HL-60 (cell line): ENCODE data around the gene DMRTC2.

Source experiments
- POLR2AphosphoS5 ChIP-seq: IDR thresholded peaks from 2 replicates; pipeline ENCODE4 v1.6.1; 2012; ENCODE audit warnings: low read depth
- REST ChIP-seq: IDR thresholded peaks from 2 replicates; pipeline ENCODE4 v1.6.1; 2012; ENCODE audit warnings: low read depth; ENCODE audit not compliant: insufficient replicate concordance
- SPI1 ChIP-seq: IDR thresholded peaks from 2 replicates; pipeline ENCODE4 v1.6.1; 2012; ENCODE audit warnings: low read depth, mild to moderate bottlenecking, borderline replicate concordance
- TF ChIP-seq, protein P1 (sequence below): IDR thresholded peaks from one replicate; pipeline ENCODE4 v1.5.1; 2011; ENCODE audit warnings: low read length, control low read depth, inconsistent platforms; ENCODE audit not compliant: insufficient read depth

DNA sequence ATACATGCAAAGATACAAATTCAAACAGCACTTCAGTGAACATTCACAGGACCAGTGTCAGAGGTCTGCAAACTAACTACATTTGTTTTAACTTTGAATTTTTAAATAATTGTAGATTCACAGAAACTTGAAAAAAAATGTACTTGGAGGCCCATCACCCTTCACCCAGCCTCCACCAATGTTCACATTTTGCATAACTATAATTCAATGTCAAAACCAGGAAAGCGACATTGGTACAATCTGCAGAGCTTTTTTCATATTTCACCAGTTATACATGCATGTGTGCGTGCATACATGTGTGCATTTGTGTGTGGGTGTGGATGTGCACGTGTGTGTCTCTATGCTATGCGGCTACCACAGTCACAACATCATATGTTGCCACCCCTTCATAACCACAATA is 29.5 kb upstream of the DMRTC2 start:
- TF ChIP-seq, protein P1, sequence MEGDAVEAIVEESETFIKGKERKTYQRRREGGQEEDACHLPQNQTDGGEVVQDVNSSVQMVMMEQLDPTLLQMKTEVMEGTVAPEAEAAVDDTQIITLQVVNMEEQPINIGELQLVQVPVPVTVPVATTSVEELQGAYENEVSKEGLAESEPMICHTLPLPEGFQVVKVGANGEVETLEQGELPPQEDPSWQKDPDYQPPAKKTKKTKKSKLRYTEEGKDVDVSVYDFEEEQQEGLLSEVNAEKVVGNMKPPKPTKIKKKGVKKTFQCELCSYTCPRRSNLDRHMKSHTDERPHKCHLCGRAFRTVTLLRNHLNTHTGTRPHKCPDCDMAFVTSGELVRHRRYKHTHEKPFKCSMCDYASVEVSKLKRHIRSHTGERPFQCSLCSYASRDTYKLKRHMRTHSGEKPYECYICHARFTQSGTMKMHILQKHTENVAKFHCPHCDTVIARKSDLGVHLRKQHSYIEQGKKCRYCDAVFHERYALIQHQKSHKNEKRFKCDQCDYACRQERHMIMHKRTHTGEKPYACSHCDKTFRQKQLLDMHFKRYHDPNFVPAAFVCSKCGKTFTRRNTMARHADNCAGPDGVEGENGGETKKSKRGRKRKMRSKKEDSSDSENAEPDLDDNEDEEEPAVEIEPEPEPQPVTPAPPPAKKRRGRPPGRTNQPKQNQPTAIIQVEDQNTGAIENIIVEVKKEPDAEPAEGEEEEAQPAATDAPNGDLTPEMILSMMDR, result no peak
- TF ChIP-seq POLR2AphosphoS5 (no peak), REST (no peak), SPI1 (no peak)
